ENCODE data around the gene HSPA1B. TPM values are rescaled to one million over a fixed set of nuclear protein-coding genes. Genes with fewer than 3 reads are reported as not detected.
A peak's percentile ranks its signal among the peaks of the same experiment; 100 is the strongest.

Gene HSPA1B
- 122 TPM for total RNA-seq
- long read RNA-seq, transcript HSPA1B-201 (1 exons, 2,521 nt): major isoform, 85 of 86 reads
- long read RNA-seq, partial matches to known transcripts: 0 of 86 reads
- long read RNA-seq, other reads (novel, unspliced or antisense): 1 of 86 reads

DNA sequence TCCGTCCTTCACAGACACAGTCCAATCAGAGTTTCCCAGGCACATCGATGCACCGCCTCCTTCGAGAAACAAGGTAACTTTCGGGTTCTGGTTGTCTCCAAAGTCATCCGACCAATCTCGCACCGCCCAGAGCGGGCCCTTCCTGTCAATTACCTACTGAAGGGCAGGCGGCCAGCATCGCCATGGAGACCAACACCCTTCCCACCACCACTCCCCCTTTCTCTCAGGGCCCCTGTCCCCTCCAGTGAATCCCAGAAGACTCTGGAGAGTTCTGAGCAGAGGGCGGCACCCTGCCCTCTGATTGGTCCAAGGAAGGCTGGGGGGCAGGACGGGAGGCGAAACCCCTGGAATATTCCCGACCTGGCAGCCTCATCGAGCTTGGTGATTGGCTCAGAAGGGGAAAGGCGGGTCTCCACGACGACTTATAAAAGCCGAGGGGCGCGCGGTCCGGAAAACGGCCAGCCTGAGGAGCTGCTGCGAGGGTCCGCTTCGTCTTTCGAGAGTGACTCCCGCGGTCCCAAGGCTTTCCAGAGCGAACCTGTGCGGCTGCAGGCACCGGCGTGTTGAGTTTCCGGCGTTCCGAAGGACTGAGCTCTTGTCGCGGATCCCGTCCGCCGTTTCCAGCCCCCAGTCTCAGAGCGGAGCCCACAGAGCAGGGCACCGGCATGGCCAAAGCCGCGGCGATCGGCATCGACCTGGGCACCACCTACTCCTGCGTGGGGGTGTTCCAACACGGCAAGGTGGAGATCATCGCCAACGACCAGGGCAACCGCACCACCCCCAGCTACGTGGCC lies at the start of gene HSPA1B:
HSPA1B (plus strand) TSS at position 453 of the 794 bp plus-strand sequence; CDS start at position 666, 213 bp downstream.
- TF ChIP-seq, protein P1, sequence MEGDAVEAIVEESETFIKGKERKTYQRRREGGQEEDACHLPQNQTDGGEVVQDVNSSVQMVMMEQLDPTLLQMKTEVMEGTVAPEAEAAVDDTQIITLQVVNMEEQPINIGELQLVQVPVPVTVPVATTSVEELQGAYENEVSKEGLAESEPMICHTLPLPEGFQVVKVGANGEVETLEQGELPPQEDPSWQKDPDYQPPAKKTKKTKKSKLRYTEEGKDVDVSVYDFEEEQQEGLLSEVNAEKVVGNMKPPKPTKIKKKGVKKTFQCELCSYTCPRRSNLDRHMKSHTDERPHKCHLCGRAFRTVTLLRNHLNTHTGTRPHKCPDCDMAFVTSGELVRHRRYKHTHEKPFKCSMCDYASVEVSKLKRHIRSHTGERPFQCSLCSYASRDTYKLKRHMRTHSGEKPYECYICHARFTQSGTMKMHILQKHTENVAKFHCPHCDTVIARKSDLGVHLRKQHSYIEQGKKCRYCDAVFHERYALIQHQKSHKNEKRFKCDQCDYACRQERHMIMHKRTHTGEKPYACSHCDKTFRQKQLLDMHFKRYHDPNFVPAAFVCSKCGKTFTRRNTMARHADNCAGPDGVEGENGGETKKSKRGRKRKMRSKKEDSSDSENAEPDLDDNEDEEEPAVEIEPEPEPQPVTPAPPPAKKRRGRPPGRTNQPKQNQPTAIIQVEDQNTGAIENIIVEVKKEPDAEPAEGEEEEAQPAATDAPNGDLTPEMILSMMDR (IDR thresholded peaks at IDR 0.05): no peak
- peak within 1 kb of the TSS; percentile 92 for H3K27ac ChIP-seq
- DNase-seq (peak; percentile 99), ATAC-seq (peak; percentile 92 to 96)
- no peaks in the 10 kb centered on the region for H3K9me3 ChIP-seq
- peak within 1 kb of the TSS; percentile 69 for H3K4me3 ChIP-seq
- H3K4me1 ChIP-seq: peaks cover 59% of the 10 kb centered on the region
- intact Hi-C loops (cut with DNase I): no loop called here
- H3K27me3 ChIP-seq (ENCODE audit: low read depth): no peaks in the 10 kb centered on the region
- peaks cover 3% of the 10 kb centered on the region for H3K36me3 ChIP-seq

DNA sequence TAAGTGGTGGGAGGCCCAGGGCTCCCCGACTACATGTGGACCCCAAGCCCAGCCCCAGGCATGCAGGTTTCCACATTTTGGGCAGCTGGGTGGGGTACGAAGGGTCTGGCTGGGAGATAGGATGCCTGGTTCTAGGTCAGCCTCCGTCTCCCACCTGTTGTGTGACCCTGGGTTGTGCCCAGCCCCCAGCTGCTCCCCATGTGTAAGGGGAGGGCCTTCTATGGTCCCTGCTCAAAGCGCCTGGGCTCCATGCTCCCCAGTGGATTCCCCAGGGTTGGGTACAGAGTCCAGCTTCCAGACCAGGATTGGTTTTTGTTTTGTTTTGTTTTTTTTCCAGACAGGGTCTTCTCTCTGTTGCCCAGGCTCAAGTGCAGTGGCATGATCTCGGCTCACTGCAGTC lies 49.3 kb upstream of the HSPA1B start:
- TF ChIP-seq, protein P1 (IDR thresholded peaks at IDR 0.05): no peak
- Histone ChIP-seq H3K4me1 (peaks cover 13% of the 10 kb centered on the region), H3K27ac (no peak overlapping the region), H3K36me3 (peaks cover 50% of the 10 kb centered on the region), H3K9me3 (no peaks in the 10 kb centered on the region), H3K4me3 (no peak overlapping the region), H3K27me3 (ENCODE audit: low read depth) (no peaks in the 10 kb centered on the region)
- DNase-seq (no peak), ATAC-seq (no peak)
- intact Hi-C loops (cut with DNase I): no loop called here

DNA sequence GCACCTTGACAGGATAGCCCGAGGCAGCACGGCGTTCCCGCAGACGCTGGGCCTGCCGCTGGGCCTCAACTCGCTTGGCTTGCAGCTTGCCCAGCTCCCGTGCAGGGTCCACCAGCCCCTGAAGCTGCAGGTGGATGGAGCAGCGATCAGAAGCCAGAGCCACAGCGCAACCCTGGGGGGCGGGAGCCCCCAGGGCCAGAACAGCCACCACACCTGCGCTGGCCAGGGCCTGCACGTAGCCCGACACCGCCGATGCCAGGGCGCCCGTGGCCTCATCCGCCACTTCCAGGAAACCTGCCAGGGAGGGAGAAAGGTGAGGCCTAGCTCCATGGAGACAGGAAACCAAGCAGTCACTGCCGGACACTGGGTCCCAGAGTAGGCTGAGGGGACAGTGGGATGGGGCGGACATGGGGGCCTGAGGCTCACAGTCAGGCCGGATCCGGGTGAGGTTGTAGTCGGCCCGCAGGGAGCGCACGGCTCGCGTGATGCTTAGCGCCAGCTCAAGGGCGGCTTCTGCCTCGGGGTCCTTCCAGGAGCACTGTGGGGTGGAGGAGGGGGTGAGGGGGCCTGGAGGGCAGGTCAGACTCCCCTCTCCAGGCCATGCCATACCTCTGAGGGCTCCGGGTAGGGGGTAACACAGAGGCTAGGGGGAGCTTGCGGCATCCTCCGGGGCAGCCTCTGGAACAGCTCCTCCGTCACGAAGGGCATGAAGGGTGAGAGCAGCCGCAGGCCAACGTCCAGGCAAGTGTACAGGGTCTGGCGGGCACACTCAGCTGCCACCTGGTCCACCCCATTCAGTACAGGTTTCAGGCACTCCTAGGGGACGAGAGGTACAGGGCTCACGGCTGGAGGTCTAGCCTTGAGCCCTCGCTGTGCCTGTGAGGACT lies 48.3 kb upstream of the HSPA1B start:
- intact Hi-C loops (cut with DNase I): no loop called here
- H3K4me3 ChIP-seq: no peak overlapping the region
- TF ChIP-seq, protein P1 (IDR thresholded peaks at IDR 0.05): no peak
- ATAC-seq (no peak), DNase-seq (no peak)
- H3K9me3 ChIP-seq: no peaks in the 10 kb centered on the region
- H3K36me3 ChIP-seq: peaks cover 58% of the 10 kb centered on the region
- peaks cover 13% of the 10 kb centered on the region for H3K4me1 ChIP-seq
- no peak overlapping the region for H3K27ac ChIP-seq
- H3K27me3 ChIP-seq (ENCODE audit: low read depth): no peaks in the 10 kb centered on the region

DNA sequence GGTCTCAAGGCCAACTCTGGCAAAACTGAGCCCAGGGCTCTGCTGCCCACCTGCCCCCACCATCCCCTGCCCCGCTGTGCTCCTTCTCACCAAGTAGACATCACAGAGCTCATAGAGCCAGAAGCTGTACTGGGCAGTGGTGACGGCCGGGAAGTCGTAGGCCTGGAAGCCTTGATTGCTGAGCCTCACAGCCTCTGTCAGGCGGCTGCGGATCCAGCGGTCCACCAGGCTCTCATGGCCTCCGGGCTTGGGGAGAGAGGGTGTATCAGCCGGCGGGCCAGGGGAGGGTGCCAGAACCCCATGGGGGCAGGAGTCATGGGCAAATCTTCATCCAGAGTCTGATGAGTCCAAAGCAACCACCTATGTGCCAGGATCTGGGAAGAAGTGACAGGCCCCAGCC lies 47.6 kb upstream of the HSPA1B start:
- Histone ChIP-seq H3K36me3 (peaks cover 65% of the 10 kb centered on the region), H3K9me3 (no peaks in the 10 kb centered on the region), H3K27ac (no peak overlapping the region), H3K4me3 (no peak overlapping the region), H3K4me1 (peaks cover 13% of the 10 kb centered on the region), H3K27me3 (ENCODE audit: low read depth) (no peaks in the 10 kb centered on the region)
- ATAC-seq: no peak
- no peak for DNase-seq
- TF ChIP-seq, protein P1 (IDR thresholded peaks at IDR 0.05): no peak
- intact Hi-C loops (cut with DNase I): no loop called here

GRCh38 chr6:31780507-31781243 lies 46.9 kb upstream of the HSPA1B start:
- no peak overlapping the region for H3K4me3 ChIP-seq
- H3K4me1 ChIP-seq: peaks cover 13% of the 10 kb centered on the region
- intact Hi-C loops (cut with DNase I): no loop called here
- no peak overlapping the region for H3K27ac ChIP-seq
- H3K36me3 ChIP-seq: peaks cover 73% of the 10 kb centered on the region
- DNase-seq (peak; percentile 24), ATAC-seq (no peak)
- TF ChIP-seq, protein P1 (IDR thresholded peaks at IDR 0.05): no peak
- no peaks in the 10 kb centered on the region for H3K27me3 ChIP-seq (ENCODE audit: low read depth)
- H3K9me3 ChIP-seq: no peaks in the 10 kb centered on the region

Measured in lower lobe of right lung (tissue), 2 donors.